GM18520 (cell line): Measurements from ENCODE around the gene MC3R.
"Not testable (repeated sequence)": the region's sequence is repeated elsewhere in the genome, so short reads cannot be mapped to it uniquely, and the experiment has no call there.

Source experiments
- ATAC-seq: cut with Tn5 transposase; IDR thresholded peaks from one replicate; pipeline ENCODE4 v1.9.1; 2021; ENCODE audit not compliant: unreplicated experiment

Gene MC3R

GRCh38 chr20:56247954-56248782 is at the start of gene MC3R:
MC3R (plus strand) TSS chr20:56248732; CDS start chr20:56248844, 112 bp downstream.
- no peak for ATAC-seq

GRCh38 chr20:56200456-56200855 is 48.1 kb upstream of the MC3R start:
- no peak for ATAC-seq

- no peak for ATAC-seq
Observed at GRCh38 chr20:56202493-56203077, 45.9 kb upstream of the MC3R start.

GRCh38 chr20:56204206-56204605 is 44.3 kb upstream of the MC3R start:
- ATAC-seq = no peak

GRCh38 chr20:56205346-56205745 is 43.2 kb upstream of the MC3R start:
- ATAC-seq = no peak

GRCh38 chr20:56207656-56208055 is 40.9 kb upstream of the MC3R start:
- ATAC-seq = no peak

GRCh38 chr20:56208121-56208520 is 40.4 kb upstream of the MC3R start:
- ATAC-seq = no peak

- no peak for ATAC-seq
Observed at GRCh38 chr20:56211051-56211450, 37.5 kb upstream of the MC3R start.

GRCh38 chr20:56212091-56212490 is 36.4 kb upstream of the MC3R start:
- ATAC-seq = no peak

- ATAC-seq = no peak
Observed at GRCh38 chr20:56213321-56213720, 35.2 kb upstream of the MC3R start.

GRCh38 chr20:56215115-56215514 is 33.4 kb upstream of the MC3R start:
- no peak for ATAC-seq

- no peak for ATAC-seq
Observed at GRCh38 chr20:56217829-56218228, 30.7 kb upstream of the MC3R start.

- not testable (repeated sequence) for ATAC-seq
Observed at GRCh38 chr20:56221186-56221585, 27.3 kb upstream of the MC3R start.

- no peak for ATAC-seq
Observed at GRCh38 chr20:56222201-56222600, 26.3 kb upstream of the MC3R start.

GRCh38 chr20:56222945-56223344 is 25.6 kb upstream of the MC3R start:
- ATAC-seq = no peak

GRCh38 chr20:56223352-56223751 is 25.2 kb upstream of the MC3R start:
- ATAC-seq = no peak

- no peak for ATAC-seq
Observed at GRCh38 chr20:56228021-56228420, 20.5 kb upstream of the MC3R start.

GRCh38 chr20:56229812-56230211 is 18.7 kb upstream of the MC3R start:
- ATAC-seq = no peak

GRCh38 chr20:56234110-56234509 is 14.4 kb upstream of the MC3R start:
- ATAC-seq = no peak

- ATAC-seq = no peak
Observed at GRCh38 chr20:56237335-56237734, 11.2 kb upstream of the MC3R start.

GRCh38 chr20:56244259-56244658 is 4.3 kb upstream of the MC3R start:
- ATAC-seq = no peak

GRCh38 chr20:56245761-56246160 is 2.8 kb upstream of the MC3R start:
- ATAC-seq = no peak
